NCI-H2227 treated with DMSO at 0.1 percent for 48 hours (cell line): Measurements from ENCODE around the gene WASL.
"Not testable (repeated sequence)": the region's sequence is repeated elsewhere in the genome, so short reads cannot be mapped to it uniquely, and the experiment has no call there.

ENCODE experiments used
- DNase-seq: peaks from one replicate; lab custom pipeline; 2025; lab: John Stamatoyannopoulos, UW

WASL gene

DNA sequence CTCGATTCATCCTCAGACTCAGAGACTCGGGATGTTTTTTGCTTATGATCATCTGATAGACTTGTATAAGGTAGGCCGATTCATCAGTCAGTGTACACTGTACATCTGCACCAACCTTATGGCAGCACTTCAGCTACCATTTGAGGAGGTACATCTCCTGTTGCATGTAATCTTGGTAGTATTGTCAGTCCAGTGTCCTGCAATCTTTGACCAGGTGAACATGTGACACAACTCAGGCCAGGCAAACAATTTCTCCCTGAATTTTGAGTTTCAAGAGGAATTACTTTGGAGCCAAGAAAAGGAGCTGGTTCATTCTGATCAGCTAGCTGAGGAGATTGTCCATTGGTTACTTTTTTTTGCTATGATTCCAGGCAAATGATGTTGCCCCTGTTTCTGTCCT is 19.7 kb upstream of the WASL start:
- no peak for DNase-seq

DNA sequence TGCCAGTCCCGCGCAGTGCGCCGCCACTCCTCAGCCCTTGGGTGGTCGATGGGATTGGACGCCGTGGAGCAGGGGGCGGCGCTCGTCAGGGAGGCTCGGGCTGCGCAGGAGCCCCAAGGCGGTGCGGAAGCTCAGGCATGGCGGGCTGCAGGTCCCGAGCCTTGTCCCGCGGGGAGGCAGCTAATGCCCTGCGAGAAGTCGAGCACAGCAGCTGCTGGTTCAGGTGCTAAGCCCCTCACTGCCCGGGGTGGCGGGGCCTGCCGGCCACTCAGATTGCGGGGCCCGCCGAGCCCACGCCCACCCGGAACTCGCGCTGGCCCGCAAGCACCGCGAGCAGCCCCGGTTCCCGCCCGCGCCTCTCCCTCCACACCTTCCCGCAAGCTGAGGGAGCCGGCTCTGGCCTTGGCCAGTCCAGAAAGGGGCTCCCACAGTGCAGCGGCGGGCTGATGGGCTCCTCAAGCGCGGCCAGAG is 14.4 kb upstream of the WASL start:
- no peak for DNase-seq

DNA sequence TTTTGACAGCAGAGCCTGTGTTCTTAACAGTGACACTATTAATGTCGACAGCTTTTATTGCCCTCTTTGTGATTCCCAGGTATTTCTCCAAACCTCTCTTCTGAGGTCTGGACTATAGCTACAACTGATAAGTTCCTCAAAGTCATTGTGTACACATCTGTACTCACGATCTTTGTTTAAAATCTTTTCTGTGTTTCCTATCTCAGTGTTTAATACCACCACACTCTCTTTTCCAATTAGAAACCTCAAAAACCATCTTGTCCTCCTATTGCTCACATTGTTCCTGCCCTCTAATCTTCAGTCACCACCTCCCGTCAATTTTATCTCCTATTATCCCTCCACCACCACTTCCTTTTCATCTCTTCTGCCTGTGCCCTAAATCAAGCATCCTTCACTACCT is 12.9 kb upstream of the WASL start:
- DNase-seq: no peak

DNA sequence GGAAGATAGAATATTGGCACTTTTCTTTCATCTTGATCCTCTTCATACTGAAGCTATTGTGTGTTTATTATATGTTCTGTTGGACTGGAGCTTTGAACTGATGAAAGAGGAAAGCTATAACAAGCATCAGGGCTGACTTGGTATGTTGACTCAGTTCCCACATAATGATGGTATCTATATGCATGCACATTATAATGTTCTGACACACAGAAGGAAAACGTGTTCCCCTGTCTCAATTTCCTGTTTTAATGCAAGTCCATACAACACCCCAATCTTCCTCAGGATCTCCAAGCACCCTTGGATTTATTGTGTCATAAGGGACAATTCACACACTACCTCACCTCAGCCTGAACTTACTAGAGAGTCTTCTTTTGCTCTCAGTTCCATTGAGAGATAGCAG is 8.3 kb upstream of the WASL start:
- no peak for DNase-seq

DNA sequence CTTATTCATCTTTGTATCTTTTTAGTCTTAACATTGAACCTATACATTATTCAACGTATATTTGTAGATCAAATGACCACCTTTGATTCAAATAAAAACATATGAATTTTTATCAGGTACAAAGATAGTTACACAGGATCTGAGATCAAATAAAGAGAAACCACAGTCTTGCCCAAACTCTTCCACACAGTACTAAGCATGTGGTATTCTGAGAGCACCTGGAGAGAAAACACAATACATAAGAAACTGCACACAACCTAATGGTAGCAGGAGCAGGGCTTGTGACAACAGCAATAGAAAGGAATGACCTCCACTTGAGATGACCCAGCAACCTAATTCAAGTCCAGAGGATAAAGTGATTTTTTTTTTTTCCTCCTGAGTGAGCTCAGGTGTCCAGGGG is 6.5 kb upstream of the WASL start:
- no peak for DNase-seq

DNA sequence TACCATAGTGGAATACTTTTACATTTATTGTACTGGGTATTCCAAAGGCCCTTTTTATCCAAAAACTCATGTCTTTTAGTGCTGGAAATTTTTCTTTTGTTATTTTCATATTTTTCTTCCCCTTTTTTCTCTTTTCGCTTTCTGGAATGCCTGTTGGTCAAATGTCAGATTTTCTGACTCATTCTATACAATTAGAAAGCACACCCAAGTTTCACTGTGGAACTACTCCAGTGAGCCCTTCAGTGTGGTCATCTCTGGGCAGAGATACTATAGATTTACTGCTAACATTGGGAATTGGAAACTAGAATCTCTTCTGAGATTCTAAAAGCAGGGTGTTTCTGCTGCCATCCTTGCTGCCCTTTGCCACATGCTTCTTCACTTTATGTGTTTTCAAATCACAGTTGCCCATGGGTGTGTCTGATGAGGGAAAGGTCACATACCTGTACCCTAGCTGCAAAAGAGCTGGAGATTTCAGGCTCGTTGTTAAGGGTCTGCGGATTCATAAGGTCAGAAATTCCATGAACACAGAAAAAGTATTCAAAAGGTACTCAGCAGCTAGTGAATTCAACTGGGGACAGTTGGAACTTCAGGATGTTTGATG is 5.6 kb upstream of the WASL start:
- DNase-seq: no peak

DNA sequence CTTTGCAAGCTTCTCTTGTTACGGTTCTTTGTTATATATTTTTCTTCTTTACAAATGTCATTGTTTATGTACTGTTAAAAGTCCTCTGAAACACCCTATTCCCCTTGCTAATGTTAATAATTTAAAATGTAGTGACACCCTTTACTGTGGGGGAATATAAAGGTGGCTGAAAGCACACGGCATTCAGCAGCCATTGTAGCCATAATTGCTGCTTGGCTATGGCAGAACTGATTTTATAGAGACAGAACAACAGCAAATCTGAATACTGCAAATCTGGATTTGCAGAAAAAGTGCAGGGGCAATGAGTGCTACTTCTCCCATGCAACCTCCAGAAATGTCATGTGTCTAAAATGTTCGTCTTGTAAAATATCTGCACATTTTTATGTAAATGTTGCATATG is 3.7 kb upstream of the WASL start:
- no peak for DNase-seq

DNA sequence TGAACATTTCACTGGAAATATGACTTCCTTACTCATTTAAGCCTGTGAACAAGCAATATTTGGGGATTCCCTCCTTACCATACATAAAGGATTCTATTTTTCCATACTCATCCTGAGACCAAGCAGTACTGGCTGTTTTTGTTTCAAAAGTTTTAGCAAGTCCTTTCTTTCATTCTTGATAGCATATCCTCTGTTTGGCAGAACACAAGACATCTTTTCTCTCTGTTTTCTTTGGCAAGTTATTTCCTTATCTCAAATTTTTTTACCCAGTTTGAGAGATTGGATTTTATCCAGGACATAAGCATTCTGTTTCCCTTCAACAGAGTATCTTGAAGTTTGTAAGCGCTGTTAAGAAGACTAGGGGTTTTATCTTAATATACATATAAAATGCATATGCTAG is 3.0 kb upstream of the WASL start:
- no peak for DNase-seq

DNA sequence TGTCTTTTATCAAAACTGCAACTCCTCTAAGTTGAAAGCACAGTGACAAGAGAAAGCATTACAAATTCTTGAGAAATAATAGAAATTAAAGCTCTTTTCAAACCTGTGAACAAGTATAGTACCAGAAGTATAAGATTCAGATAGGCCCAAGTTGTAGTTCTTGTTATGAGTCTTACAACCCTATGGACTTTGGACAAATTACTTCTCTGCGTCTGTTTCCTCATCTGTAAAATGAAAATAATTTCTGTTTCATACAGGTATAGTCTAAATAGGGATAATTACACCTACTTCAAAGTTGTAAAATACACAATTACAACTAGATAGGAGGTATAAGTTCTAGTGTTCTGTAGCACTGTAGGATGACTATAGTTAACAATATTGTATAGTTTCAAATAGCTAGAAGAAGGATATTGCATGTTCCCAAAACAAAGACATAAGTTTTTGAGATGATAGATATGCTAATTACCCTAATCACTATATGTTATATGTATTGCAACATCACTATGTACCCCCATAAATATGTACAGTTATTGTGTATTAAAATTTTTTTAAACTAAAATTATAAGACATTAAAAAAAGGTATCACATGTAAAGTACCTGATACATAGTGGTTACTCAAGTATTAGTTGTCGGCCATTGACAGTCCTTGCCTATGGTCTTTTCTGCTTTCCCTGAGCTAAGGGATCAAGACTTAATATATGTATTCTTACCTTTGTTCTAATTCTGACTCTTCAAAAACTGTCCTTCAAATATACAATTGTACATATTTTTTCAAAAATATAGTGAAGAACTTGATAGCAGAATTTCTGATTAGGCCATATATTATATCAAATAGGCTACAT is 1.8 kb upstream of the WASL start:
- DNase-seq: no peak

DNA sequence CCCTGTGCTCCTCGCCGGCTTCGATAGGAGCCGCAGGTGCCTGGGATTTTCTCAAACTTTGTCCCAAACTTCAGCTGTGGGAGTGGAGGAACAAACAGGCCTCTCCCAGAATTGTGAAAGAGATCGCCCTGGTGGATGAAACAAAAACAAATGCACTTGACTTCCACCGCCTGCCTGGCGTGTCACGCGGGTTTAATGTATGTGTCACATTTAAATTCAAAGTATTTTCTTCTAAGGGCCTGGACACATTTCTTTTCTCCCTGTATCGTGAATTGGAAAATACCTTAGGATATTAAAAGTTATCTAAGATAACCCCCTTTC is 694 bp upstream of the WASL start:
- DNase-seq: no peak

DNA sequence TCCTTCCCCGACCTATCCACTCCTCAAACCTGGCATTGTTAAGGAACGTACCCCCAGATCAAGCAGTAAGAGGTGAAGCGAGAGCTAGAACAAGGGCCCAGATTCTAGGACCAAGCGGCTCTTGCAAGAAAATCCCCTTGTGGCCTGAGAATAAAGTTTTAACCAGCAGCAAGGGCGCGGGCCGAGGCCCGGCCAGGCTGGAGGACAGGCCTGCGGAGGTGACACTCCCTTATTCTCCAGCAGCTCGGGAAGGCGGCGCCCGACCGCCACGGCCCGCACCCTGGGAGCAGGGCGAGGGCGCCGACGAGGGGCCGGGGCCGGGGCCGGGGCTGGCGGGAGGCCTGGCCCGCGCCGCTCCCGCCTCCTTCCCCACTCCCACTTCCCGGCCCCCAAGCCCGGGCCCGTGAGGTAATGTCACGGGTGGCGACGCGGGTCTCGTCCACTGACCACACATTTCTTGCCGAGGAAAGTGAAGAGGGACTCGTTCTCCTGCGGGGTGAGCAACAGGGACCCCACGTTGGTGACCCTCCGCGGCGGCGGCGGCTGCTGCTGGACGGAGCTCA is 551 bp downstream of the WASL start:
- DNase-seq: no peak

DNA sequence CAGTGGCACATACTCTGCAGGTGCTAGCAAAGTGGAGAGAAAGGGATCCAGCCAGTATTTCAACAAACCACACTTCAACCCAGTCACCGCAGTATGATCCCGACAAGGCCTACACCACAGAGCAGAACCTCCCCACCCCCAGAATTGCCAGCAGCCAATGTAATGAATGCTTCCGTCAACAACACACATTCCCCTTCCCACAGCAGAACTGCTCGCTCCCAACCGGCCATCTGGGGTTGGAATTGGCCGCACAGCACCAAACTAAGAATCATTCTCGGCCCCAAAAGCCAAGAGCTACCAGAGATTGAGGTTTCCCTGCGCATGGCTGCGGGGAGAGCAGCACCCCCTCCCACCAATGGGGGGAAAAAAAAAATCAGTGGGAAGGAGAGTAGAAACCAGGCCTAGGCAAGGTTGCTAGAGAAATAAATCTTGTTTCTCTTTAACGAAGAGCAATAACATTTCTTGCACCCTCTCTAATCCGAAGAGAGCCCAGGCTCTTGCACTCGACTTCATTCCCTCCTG is 1.1 kb downstream of the WASL start:
- DNase-seq: peak; percentile 62

DNA sequence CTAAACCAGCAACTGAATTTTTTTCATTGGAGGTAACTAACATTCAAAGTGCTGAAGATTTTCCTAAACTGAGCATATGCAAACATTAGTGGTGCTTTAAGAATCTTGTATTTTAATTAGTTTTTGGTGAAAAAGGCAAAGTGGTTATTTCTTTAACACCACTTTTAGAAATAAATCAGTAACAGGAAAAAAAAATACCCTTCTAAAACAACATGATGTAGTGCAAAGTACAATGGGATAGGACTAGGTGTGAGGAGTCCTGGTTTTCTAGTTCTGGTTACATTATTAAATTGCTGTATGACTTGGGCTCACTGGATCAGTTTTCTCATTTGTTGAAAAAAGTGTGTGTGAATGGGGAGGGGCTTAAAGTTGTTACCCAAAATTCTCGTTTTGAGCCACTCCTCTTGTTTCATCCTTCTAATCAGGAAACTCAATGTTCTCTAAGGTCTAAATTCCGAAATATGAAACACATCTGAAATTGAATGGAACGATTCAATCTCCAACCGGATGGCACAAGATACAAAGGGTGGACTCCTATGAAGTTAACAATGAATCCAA is 1.8 kb downstream of the WASL start:
- no peak for DNase-seq

DNA sequence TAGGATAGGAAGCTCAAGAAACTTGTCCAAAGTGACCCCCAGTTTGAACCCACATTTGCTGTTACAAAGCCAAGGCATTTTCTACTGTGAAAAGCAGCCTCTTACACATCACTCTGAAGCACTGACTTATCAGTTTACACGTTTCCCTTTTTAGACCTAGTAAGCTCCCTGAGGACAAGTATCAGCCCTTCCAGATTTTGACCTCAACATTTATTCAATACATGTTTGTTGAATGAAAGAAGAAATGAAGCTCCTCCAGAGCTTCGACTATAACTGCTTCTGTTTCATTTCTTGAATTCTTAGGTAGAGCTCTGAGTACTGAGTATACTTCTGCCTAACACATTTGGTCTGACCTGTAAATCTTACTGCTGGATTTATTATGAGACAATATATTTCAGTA is 2.7 kb downstream of the WASL start:
- no peak for DNase-seq

DNA sequence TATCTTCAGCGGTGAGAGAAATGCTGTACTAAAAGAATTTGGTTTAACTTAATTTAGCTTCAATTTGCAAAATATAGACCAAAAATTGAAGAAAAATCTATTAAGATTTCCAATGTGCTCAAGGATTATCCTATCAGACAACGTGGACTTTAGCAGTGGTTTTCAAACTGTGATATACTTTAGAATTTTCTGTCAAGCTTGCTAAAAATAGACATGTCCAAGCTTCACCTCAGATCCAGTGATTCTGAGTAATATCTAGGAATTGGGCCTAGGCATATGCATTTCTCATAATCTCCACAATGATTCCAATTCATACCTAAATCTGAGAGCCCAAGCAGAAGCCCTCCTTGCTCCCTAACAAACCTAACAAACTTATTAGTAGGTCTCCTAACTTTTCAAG is 3.4 kb downstream of the WASL start:
- DNase-seq: no peak

DNA sequence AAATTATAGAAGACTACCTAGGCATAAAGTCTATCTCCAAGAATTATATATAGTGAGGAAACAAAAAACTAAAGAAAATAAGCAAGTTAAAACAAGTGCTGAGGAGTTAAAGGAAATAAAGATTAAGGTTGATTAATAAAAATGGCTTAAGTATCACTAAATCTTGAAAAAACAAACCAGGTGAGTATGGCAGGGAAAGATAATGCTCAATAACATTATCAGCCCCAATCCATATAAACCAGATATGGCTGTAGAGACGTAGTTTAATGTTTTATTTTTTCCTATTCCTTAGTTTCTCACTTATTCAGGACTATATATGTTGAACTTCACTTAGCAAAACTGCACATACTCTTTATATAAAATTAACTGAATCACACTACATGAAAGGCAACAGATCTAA is 4.4 kb downstream of the WASL start:
- DNase-seq: no peak

DNA sequence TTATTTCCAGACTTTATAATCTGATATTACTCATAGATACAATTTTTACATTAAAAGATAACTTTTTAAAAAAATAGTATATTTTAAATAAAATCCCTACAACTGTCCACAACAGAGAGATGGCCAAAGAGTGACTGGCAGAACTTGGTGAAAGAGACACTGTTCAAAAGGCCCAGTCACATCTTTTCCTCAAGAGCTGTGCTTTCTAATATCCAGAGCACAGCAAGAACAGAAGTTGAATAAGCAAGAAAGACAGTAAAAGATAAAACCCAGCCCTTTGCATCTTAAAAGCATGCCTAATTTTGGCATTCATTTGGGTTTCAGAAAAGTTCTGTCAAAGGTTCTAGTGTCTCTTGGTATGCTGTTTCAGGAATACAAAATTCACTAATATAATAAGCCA is 6.9 kb downstream of the WASL start:
- no peak for DNase-seq

DNA sequence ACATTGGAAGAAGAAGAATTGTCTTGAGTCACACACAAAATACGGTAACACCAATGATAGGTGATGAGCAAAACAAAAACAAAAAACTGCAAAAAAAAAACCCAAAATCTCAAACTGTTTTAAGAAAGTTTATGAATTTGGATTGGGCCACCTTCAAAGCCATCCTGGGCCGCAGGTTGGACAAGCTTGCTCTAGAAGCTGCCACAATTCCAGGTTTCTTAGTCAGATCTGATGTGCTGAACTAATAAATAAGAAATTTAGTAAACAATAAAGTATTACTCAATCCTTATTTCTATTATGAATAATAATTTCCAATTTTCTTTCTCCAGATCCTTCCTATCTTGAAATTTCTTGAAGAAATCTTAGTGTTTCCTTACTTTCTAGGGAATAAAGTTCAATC is 10.0 kb downstream of the WASL start:
- no peak for DNase-seq

DNA sequence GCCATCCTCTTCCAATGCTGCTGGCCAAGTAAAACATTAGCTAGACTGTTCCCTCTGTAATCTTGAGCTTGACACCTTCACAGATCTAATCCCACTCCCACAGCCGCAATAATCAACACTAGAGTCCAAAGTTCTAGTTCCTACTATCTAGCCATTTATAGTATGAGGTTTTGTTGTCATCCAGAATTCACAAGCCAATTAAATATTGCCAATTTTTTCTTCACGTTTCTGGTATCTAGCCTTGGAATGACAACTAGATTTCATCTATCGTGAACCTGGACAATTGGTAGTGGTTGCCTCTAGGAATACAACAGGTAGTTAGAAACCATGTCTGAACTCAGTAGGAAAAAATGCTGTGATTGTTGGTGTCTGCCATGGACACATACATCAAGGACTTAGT is 10.4 kb downstream of the WASL start:
- no peak for DNase-seq

DNA sequence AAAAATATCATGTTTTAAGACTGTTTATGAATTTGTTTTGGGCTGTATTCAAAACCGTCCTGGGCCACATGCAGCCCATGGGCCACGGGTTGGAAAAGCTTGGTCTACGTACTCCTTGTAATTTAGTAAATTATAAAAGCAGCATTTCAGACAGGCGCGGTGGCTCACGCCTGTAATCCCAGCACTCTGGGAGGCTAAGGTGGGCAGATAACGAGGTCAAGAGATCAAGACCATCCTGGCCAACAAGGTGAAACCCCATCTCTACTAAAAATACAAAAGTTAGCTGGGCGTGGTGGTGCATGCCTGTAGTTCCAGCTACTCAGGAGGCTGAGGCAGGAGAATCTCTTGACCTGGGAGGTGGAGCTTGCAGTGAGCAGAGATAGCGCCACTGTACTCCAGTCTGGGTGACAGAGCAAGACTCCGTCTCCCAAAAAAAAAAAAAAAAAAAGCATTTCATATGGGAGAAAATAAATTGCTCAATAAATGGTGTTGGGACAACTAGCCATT is 11.6 kb downstream of the WASL start:
- DNase-seq: not testable (repeated sequence)

DNA sequence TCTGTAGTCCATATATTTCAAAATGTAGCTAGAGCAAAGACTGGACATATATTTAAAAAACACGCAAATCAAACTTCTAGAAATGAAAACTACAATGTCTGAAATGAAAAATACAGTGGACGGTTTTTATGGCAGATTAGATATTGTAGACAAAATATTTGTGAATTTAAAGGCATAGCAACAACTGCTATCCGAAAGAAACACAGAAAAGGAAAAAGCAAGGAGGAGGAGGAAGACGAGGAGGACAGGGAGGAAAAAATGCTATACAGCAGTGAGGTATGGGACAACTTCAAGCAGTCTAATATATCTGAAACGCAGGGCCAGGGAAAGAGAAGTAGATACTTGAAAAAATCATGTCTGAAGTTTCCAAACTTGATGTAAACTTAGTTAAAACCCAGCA is 13.3 kb downstream of the WASL start:
- DNase-seq: no peak

DNA sequence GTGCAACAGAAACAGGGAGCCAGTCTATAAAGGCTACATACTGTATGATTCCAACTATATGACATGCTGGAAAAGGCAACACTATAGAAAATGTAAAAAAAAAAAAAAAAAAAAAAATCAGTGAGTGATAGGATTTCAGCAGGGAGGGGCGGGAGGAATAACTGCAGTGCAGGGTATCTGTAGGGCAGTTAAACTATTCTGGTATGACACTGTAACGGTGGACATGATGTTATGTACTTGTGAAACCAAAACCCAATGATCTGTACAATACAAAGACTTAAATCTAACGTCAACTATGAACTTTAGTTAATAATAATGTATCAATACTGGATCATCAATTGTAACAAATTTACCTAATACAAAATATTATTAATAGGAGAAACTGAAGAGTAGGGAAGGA is 14.3 kb downstream of the WASL start:
- no peak for DNase-seq
